GM21619 (cell line): Measurements from ENCODE around the gene NACA.
"Not testable (repeated sequence)": the region's sequence is repeated elsewhere in the genome, so short reads cannot be mapped to it uniquely, and the experiment has no call there.

Experiments
- ATAC-seq: cut with Tn5 transposase; IDR thresholded peaks from one replicate; pipeline ENCODE4 v1.9.1; 2021; ENCODE audit not compliant: unreplicated experiment

The NACA gene

GRCh38 chr12:56724701-56724971, 463 bp downstream of the NACA start:
- ATAC-seq = no peak

GRCh38 chr12:56723889-56724700, 1.0 kb downstream of the NACA start:
- ATAC-seq = no peak

- ATAC-seq = no peak
Measured at GRCh38 chr12:56723352-56723751, 1.7 kb downstream of the NACA start.

GRCh38 chr12:56722832-56723231, 2.3 kb downstream of the NACA start:
- ATAC-seq = no peak

GRCh38 chr12:56721721-56722120, 3.4 kb downstream of the NACA start:
- no peak for ATAC-seq

- no peak for ATAC-seq
Measured at GRCh38 chr12:56721216-56721615, 3.9 kb downstream of the NACA start.

GRCh38 chr12:56720731-56721151, 4.4 kb downstream of the NACA start:
- no peak for ATAC-seq

GRCh38 chr12:56719056-56719455, 6.0 kb downstream of the NACA start:
- ATAC-seq = no peak

GRCh38 chr12:56718636-56719035, 6.5 kb downstream of the NACA start:
- ATAC-seq = no peak

- no peak for ATAC-seq
Measured at GRCh38 chr12:56718149-56718548, 7.0 kb downstream of the NACA start.

- ATAC-seq = no peak
Measured at GRCh38 chr12:56716933-56717880, 7.9 kb downstream of the NACA start.

- no peak for ATAC-seq
Measured at GRCh38 chr12:56716458-56716857, 8.6 kb downstream of the NACA start.

GRCh38 chr12:56715798-56716197, 9.3 kb downstream of the NACA start:
- no peak for ATAC-seq

- ATAC-seq = no peak
Measured at GRCh38 chr12:56714431-56714929, 10.6 kb downstream of the NACA start.

GRCh38 chr12:56713345-56713744, 11.8 kb downstream of the NACA start:
- ATAC-seq = no peak

- no peak for ATAC-seq
Measured at GRCh38 chr12:56709759-56710376, 15.2 kb downstream of the NACA start.

- not testable (repeated sequence) for ATAC-seq
Measured at GRCh38 chr12:56704522-56704921, 20.6 kb downstream of the NACA start.

- no peak for ATAC-seq
Measured at GRCh38 chr12:56699020-56699661, 26.0 kb downstream of the NACA start.

GRCh38 chr12:56695327-56696101, 29.6 kb downstream of the NACA start:
- no peak for ATAC-seq

GRCh38 chr12:56694161-56694560, 30.9 kb downstream of the NACA start:
- no peak for ATAC-seq

GRCh38 chr12:56688846-56689109, 36.3 kb downstream of the NACA start:
- ATAC-seq = no peak
